ENCODE measurements around the gene IRF2. TPM values are rescaled to one million over a fixed set of nuclear protein-coding genes. Genes with fewer than 3 reads are reported as not detected.
A peak's percentile ranks its signal among the peaks of the same experiment; 100 is the strongest.

Gene IRF2
- polyA plus RNA-seq, 1 donor (not counting 4 experiments of a cell fraction or from before 2014, with no cell fraction given), result 23.8 TPM

DNA sequence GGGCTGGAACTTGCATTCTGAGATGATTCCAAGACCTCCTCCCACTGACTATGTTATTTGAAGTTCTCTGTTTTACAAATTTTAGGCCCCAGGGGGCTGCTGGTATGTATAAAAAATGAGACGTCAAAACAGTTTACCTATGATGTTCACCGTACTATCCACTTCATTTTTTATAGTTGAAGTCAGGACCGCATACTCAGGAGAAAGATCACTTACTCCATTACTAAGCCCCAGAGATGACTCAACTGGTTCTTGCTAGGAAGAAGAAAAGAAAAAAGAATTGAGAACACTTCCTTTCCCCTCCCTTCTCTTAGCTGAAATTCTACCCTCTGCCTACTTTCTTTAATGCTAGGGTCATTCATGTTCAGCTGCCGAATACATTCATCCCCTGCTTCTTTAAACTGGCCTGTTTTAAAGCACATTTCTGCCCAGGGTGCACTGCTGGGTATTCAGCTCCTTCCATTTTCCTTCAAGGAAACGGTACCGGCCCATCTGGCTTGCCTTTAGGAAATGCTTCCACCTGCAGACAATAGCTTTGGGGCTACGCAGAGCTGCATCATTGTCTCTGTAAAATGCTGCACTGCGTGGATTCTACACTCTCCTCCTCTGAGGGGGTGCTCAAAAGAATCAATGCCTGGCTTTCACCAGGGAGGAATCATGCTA, 66.2 kb downstream of the IRF2 start:
- H3K4me1 ChIP-seq (ENCODE audit: control insufficient read depth, extremely low read depth, insufficient read depth, low read length), result peaks cover 30% of the 10 kb centered on the region
- no peaks in the 10 kb centered on the region for H3K9me3 ChIP-seq (ENCODE audit: control insufficient read depth, low read depth, low read length)
- dilution Hi-C loops (cut with MboI; ENCODE audit: extremely low pct_ligation_motif_present, low sequenced_read_pairs), result no loop called here
- peak overlapping the region; percentile 15 for H3K27ac ChIP-seq (ENCODE audit: control insufficient read depth, insufficient read depth, low read length)
- H3K79me2 ChIP-seq (ENCODE audit: control insufficient read depth, insufficient read depth, low read length), result no peaks in the 10 kb centered on the region
- H3K4me3 ChIP-seq (ENCODE audit: control insufficient read depth in 2 of 3, extremely low read depth in 1 of 3, insufficient read depth in 2 of 3, low read depth in 1 of 3, low read length in 3 of 3), result no peak overlapping the region
- H2AFZ ChIP-seq (ENCODE audit: control insufficient read depth, low read length), result no peak overlapping the region
- H3K36me3 ChIP-seq (ENCODE audit: control insufficient read depth in 2 of 2, extremely low read depth in 1 of 2, insufficient read depth in 2 of 2, low read length in 2 of 2), result peaks cover 7 to 12% of the 10 kb centered on the region in 2 experiments
- H4K20me1 ChIP-seq (ENCODE audit: control insufficient read depth, extremely low read depth, insufficient read depth, low read length), result no peaks in the 10 kb centered on the region
- H3K4me2 ChIP-seq (ENCODE audit: control insufficient read depth, extremely low read depth, insufficient read depth, low read depth, low read length), result peak overlapping the region; percentile 35
- no peaks in the 10 kb centered on the region for H3K9me1 ChIP-seq (ENCODE audit: control insufficient read depth, extremely low read depth, insufficient read depth, low read length)
- no peak for DNase-seq (ENCODE audit: low read depth, low spot score)
- TF ChIP-seq CTCF (optimal IDR thresholded peaks at IDR 0.05 in 1 of 3, IDR thresholded peaks at IDR 0.05 in 1 of 3, conservative IDR thresholded peaks at IDR 0.05 in 1 of 3; ENCODE audit: extremely low read depth in 1 of 3, insufficient read depth in 2 of 3, low read length in 3 of 3) (no peak), EZH2 (IDR thresholded peaks at IDR 0.05; ENCODE audit: low read length) (no peak)
- no peaks in the 10 kb centered on the region for H3K27me3 ChIP-seq (ENCODE audit: control insufficient read depth, extremely low read depth, insufficient read depth, low read length)
- peak; percentile 79 for FAIRE-seq
- H3K9ac ChIP-seq (ENCODE audit: control insufficient read depth, extremely low read depth, insufficient read depth, low read length), result no peak overlapping the region

DNA sequence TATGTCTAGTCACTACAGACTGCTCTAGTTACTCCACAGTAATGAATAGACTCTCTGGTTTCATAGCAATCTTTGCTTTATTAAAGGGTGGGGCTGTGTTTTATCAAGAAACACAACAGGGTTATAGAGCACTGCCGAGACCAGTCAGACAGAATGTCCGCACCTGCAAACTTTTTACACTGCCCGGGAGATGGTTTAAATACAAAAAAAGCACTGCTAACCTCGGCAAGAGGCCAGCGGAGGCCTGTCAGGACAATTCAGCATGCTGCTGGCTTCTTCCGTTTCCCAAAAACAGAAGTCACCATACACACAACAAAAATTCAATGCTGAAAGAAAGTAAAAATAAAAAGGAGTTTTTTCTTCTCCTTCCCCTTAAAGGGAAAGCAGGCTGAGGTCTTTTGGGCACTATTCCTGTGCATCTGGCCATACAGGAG, 67.4 kb downstream of the IRF2 start:
- H3K27me3 ChIP-seq (ENCODE audit: control insufficient read depth, extremely low read depth, insufficient read depth, low read length), result no peaks in the 10 kb centered on the region
- H3K27ac ChIP-seq (ENCODE audit: control insufficient read depth, insufficient read depth, low read length), result no peak overlapping the region
- no peak for FAIRE-seq
- H2AFZ ChIP-seq (ENCODE audit: control insufficient read depth, low read length), result no peak overlapping the region
- peaks cover 10% of the 10 kb centered on the region in 2 experiments for H3K36me3 ChIP-seq (ENCODE audit: control insufficient read depth in 2 of 2, extremely low read depth in 1 of 2, insufficient read depth in 2 of 2, low read length in 2 of 2)
- H3K4me2 ChIP-seq (ENCODE audit: control insufficient read depth, extremely low read depth, insufficient read depth, low read depth, low read length), result peak overlapping the region; percentile 35
- no peaks in the 10 kb centered on the region for H4K20me1 ChIP-seq (ENCODE audit: control insufficient read depth, extremely low read depth, insufficient read depth, low read length)
- H3K9me1 ChIP-seq (ENCODE audit: control insufficient read depth, extremely low read depth, insufficient read depth, low read length), result no peaks in the 10 kb centered on the region
- H3K79me2 ChIP-seq (ENCODE audit: control insufficient read depth, insufficient read depth, low read length), result no peaks in the 10 kb centered on the region
- no peak overlapping the region for H3K9ac ChIP-seq (ENCODE audit: control insufficient read depth, extremely low read depth, insufficient read depth, low read length)
- TF ChIP-seq CTCF (optimal IDR thresholded peaks at IDR 0.05 in 1 of 3, IDR thresholded peaks at IDR 0.05 in 1 of 3, conservative IDR thresholded peaks at IDR 0.05 in 1 of 3; ENCODE audit: extremely low read depth in 1 of 3, insufficient read depth in 2 of 3, low read length in 3 of 3), result no peak
- TF ChIP-seq EZH2 (IDR thresholded peaks at IDR 0.05; ENCODE audit: low read length), result no peak
- DNase-seq (ENCODE audit: low read depth, low spot score), result no peak
- no peaks in the 10 kb centered on the region for H3K9me3 ChIP-seq (ENCODE audit: control insufficient read depth, low read depth, low read length)
- no peak overlapping the region for H3K4me3 ChIP-seq (ENCODE audit: control insufficient read depth in 2 of 3, extremely low read depth in 1 of 3, insufficient read depth in 2 of 3, low read depth in 1 of 3, low read length in 3 of 3)
- dilution Hi-C loops (cut with MboI; ENCODE audit: extremely low pct_ligation_motif_present, low sequenced_read_pairs), result no loop called here
- peaks cover 32% of the 10 kb centered on the region for H3K4me1 ChIP-seq (ENCODE audit: control insufficient read depth, extremely low read depth, insufficient read depth, low read length)
